ENCODE results near the gene SAP25. TPM values are rescaled to one million over a fixed set of nuclear protein-coding genes. Genes with fewer than 3 reads are reported as not detected.

Gene SAP25
- polyA plus RNA-seq, 1 donor from 2014 or later: 0.52 TPM

DNA sequence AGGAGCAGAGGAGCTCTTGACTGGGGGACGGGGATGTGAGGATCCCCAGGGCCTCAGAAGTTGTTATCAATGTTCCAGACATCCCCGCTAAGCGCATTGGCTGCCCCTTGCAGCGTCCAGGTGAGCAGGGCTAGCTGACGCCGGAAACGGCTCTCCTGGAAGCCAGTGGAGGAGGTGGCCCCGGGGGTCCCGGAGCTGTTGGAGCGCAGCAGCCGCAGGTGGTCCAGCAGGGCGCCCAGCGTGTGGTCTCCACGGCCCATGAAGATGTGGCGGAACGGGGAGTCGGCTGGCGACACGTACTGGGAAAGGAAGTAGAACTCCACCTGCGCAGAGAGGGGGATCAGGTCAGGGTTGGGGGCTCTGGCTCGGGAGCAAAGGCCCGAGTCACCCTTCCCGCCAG lies 47.1 kb upstream of the SAP25 start:
- H3K27me3 ChIP-seq (ENCODE audit: insufficient read depth, low read depth, low read length): no peaks in the 10 kb centered on the region
- no peaks in the 10 kb centered on the region for H3K9me2 ChIP-seq (ENCODE audit: insufficient read depth, low read length)
- H3K4me3 ChIP-seq (ENCODE audit: low read length): no peak overlapping the region
- no peaks in the 10 kb centered on the region for H4K20me1 ChIP-seq (ENCODE audit: insufficient read depth)
- H3K9ac ChIP-seq (ENCODE audit: low read length): no peak overlapping the region
- TF ChIP-seq REST (IDR thresholded peaks at IDR 0.05; ENCODE audit: borderline replicate concordance) (no peak), EP300 (conservative IDR thresholded peaks at IDR 0.05; ENCODE audit: poor library complexity, severe bottlenecking) (no peak), CTCF (IDR thresholded peaks at IDR 0.05; ENCODE audit: poor library complexity, severe bottlenecking) (no peak), EZH2 (IDR thresholded peaks at IDR 0.05; ENCODE audit: borderline replicate concordance, insufficient read depth, low read length, poor library complexity, severe bottlenecking) (no peak), SMC3 (conservative IDR thresholded peaks at IDR 0.05; ENCODE audit: poor library complexity) (no peak), RAD21 (conservative IDR thresholded peaks at IDR 0.05) (no peak), MXI1 (conservative IDR thresholded peaks at IDR 0.05; ENCODE audit: poor library complexity, severe bottlenecking) (no peak)
- H3K9me3 ChIP-seq (ENCODE audit: low read length): no peaks in the 10 kb centered on the region
- no peaks in the 10 kb centered on the region for H3K79me2 ChIP-seq (replicated peaks; ENCODE audit: insufficient read depth, low read length)
- H3K27ac ChIP-seq (ENCODE audit: low read length): no peak overlapping the region
- no peak overlapping the region for H2AFZ ChIP-seq (ENCODE audit: low read depth, low read length)
- no peaks in the 10 kb centered on the region for H3F3A ChIP-seq (ENCODE audit: insufficient read depth, low read length, poor library complexity, severe bottlenecking)
- no peaks in the 10 kb centered on the region for H3K36me3 ChIP-seq (ENCODE audit: insufficient read depth, low read length)
- H3K4me2 ChIP-seq (ENCODE audit: low read length): no peak overlapping the region

GRCh38 chr7:100620239-100620638 lies 46.5 kb upstream of the SAP25 start:
- Histone ChIP-seq H3F3A (ENCODE audit: insufficient read depth, low read length, poor library complexity, severe bottlenecking) (no peaks in the 10 kb centered on the region), H3K36me3 (ENCODE audit: insufficient read depth, low read length) (no peaks in the 10 kb centered on the region), H3K27ac (ENCODE audit: low read length) (no peak overlapping the region), H3K9ac (ENCODE audit: low read length) (no peak overlapping the region), H3K79me2 (replicated peaks; ENCODE audit: insufficient read depth, low read length) (no peaks in the 10 kb centered on the region), H3K9me2 (ENCODE audit: insufficient read depth, low read length) (no peaks in the 10 kb centered on the region), H3K9me3 (ENCODE audit: low read length) (no peaks in the 10 kb centered on the region), H3K27me3 (ENCODE audit: insufficient read depth, low read depth, low read length) (no peaks in the 10 kb centered on the region), H4K20me1 (ENCODE audit: insufficient read depth) (no peaks in the 10 kb centered on the region), H3K4me3 (ENCODE audit: low read length) (no peak overlapping the region), H2AFZ (ENCODE audit: low read depth, low read length) (no peak overlapping the region), H3K4me2 (ENCODE audit: low read length) (no peak overlapping the region)
- no peak for TF ChIP-seq SMC3 (conservative IDR thresholded peaks at IDR 0.05; ENCODE audit: poor library complexity)
- no peak for TF ChIP-seq MXI1 (conservative IDR thresholded peaks at IDR 0.05; ENCODE audit: poor library complexity, severe bottlenecking)
- TF ChIP-seq EP300 (conservative IDR thresholded peaks at IDR 0.05; ENCODE audit: poor library complexity, severe bottlenecking): no peak
- no peak for TF ChIP-seq REST (IDR thresholded peaks at IDR 0.05; ENCODE audit: borderline replicate concordance)
- no peak for TF ChIP-seq POLR2AphosphoS5 (IDR thresholded peaks at IDR 0.05)
- no peak for TF ChIP-seq TAF1 (IDR thresholded peaks at IDR 0.05; ENCODE audit: low read depth)
- TF ChIP-seq RAD21 (conservative IDR thresholded peaks at IDR 0.05): no peak
- no peak for TF ChIP-seq EZH2 (IDR thresholded peaks at IDR 0.05; ENCODE audit: borderline replicate concordance, insufficient read depth, low read length, poor library complexity, severe bottlenecking)
- no peak for TF ChIP-seq CTCF (IDR thresholded peaks at IDR 0.05; ENCODE audit: poor library complexity, severe bottlenecking)
